Pulmonary artery endothelial cell (primary cell): ENCODE data around the gene RNF146. TPM values are rescaled to one million over a fixed set of nuclear protein-coding genes. Genes with fewer than 3 reads are reported as not detected.
"Not testable (repeated sequence)": the region's sequence is repeated elsewhere in the genome, so short reads cannot be mapped to it uniquely, and the experiment has no call there.

Source experiments
- DNase-seq: peaks from one replicate; pipeline ENCODE4 v3.0.0-alpha.2; 2011; ENCODE audit warnings: low read depth, low spot score
- total RNA-seq: library from RNA; depleted of rRNA; stranded (reverse); fragments of >200 nt; gene quantifications from 2 replicates; pipeline ENCODE4 v1.2.3, GENCODE V29; 2014

RNF146 gene
- total RNA-seq, 1 donor from 2014 or later: 43.5 TPM

GRCh38 chr6:127282184-127282583 lies 15.5 kb downstream of the RNF146 start:
- DNase-seq: no peak

GRCh38 chr6:127288705-127289104 lies 22.0 kb downstream of the RNF146 start:
- DNase-seq: no peak

GRCh38 chr6:127289934-127290333 lies 23.3 kb downstream of the RNF146 start:
- DNase-seq: no peak

- DNase-seq: no peak
Observed at GRCh38 chr6:127290391-127291265, 24.0 kb downstream of the RNF146 start.

GRCh38 chr6:127291495-127291894 lies 24.8 kb downstream of the RNF146 start:
- DNase-seq: no peak

- DNase-seq: no peak
Observed at GRCh38 chr6:127297502-127298070, 30.9 kb downstream of the RNF146 start.

GRCh38 chr6:127298475-127298874 lies 31.8 kb downstream of the RNF146 start:
- no peak for DNase-seq

- no peak for DNase-seq
Observed at GRCh38 chr6:127299522-127300240, 33.0 kb downstream of the RNF146 start.

GRCh38 chr6:127300411-127300810 lies 33.7 kb downstream of the RNF146 start:
- peak; percentile 13 for DNase-seq

- DNase-seq: peak; percentile 11
Observed at GRCh38 chr6:127301199-127301700, 34.6 kb downstream of the RNF146 start.

- DNase-seq: no peak
Observed at GRCh38 chr6:127302728-127303660, 36.3 kb downstream of the RNF146 start.

GRCh38 chr6:127303917-127304316 lies 37.3 kb downstream of the RNF146 start:
- no peak for DNase-seq

GRCh38 chr6:127305741-127306140 lies 39.1 kb downstream of the RNF146 start:
- DNase-seq: no peak

- no peak for DNase-seq
Observed at GRCh38 chr6:127317388-127318128, 50.9 kb downstream of the RNF146 start.

GRCh38 chr6:127319686-127320085 lies 53.0 kb downstream of the RNF146 start:
- DNase-seq: no peak

- no peak for DNase-seq
Observed at GRCh38 chr6:127328043-127328609, 61.5 kb downstream of the RNF146 start.

GRCh38 chr6:127331256-127331655 lies 64.6 kb downstream of the RNF146 start:
- not testable (repeated sequence) for DNase-seq

GRCh38 chr6:127332383-127332961 lies 65.8 kb downstream of the RNF146 start:
- DNase-seq: no peak
